ENCODE results near the gene NFIL3.

The NFIL3 gene

DNA sequence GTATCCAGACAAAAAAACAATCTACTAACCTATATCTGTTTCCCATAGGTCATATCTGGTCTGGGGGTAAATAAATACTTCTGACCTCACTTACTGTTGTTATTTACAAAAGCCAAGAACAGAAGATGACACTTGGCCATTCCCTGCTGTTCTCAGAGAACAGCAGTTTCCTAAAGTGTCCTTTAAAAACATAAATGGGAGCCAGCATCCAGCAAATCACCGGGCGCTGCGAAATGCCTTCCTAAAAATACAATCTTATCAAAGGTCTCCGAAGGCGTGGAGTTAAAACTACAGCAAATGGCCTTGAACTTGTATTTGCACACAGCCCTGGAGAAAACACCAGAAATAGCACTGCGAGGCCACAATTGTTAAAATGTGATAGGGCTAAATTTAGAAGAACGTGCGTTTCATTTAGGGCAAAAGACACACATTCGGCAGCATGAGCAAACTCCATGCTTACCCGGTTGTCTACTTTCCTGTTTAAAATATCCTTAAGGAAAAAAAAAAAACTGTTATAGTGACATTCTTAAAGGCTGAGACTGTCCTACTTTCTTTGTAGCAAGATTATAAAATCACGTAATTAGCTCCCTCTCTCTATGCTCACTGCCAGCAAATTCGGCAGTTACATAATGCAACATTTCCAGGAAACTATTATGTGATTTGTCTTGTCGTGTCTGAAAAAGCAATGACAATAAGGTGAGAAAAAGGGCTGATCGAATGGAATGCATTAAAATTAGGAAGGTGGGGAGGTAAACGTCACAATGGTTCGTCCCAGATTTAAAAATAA, 1.5 kb downstream of the NFIL3 start:
- DNase-seq: no peak

DNA sequence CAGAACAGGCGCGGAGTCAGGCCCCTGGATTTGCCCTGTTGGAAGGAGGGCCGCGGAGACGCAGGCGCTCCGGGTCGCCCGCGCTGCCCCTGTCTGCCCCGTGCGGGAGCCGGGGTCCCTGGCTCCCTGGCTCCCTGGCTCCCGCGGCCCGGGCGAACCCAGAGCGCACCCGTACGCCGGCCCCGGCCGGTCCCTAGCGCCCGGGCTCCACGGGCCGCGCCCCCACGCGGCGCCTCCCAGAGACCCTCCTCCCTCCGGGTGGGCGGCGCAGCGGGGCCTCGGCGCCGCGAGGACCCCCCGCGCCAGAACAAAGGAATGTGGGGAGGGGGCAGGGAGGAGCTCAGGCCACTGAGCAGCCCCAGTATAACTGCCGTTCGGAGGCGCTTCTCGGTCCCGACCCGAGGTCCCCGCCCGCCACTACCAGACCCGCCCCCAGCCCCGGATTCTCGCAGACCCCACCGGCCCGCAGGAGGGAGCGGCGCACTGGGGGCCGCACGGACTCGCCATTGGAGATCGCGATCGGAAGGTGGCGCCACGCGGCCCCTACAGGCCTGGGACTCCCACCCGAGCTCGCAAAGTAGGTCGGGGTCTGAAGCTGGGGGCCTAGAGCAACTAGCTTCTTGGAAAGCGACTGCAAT, 2.4 kb downstream of the NFIL3 start:
- no peak for DNase-seq

DNA sequence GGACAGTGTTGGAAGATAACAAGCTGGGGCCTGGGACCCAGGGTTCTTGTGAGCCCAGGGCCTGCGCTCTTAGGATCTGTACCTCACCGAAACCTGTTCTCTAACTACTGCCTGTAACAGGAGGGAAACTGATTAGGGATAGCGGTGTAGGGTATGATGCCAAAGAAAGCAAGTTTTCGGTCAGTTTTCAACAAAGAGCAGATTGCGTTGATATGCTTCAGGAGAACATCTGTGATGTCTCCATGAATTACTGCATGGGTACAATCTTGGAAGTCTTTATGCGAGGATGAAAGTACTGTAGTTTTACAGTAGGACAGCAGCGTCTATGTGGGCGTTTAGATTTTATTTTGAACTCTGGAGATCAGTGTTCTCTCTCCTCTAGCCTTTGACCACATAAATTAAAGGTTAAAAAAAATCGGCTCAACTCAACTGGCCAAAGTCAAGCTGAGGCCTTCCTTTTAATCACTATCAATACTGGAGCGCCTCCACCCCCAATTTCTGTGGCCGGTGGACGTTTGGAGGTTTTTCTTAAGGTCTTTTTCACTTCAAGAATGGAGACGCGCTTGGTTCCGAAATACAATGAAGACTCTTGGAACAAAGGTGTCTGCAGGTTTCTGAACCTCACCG, 3.0 kb downstream of the NFIL3 start:
- DNase-seq: no peak

DNA sequence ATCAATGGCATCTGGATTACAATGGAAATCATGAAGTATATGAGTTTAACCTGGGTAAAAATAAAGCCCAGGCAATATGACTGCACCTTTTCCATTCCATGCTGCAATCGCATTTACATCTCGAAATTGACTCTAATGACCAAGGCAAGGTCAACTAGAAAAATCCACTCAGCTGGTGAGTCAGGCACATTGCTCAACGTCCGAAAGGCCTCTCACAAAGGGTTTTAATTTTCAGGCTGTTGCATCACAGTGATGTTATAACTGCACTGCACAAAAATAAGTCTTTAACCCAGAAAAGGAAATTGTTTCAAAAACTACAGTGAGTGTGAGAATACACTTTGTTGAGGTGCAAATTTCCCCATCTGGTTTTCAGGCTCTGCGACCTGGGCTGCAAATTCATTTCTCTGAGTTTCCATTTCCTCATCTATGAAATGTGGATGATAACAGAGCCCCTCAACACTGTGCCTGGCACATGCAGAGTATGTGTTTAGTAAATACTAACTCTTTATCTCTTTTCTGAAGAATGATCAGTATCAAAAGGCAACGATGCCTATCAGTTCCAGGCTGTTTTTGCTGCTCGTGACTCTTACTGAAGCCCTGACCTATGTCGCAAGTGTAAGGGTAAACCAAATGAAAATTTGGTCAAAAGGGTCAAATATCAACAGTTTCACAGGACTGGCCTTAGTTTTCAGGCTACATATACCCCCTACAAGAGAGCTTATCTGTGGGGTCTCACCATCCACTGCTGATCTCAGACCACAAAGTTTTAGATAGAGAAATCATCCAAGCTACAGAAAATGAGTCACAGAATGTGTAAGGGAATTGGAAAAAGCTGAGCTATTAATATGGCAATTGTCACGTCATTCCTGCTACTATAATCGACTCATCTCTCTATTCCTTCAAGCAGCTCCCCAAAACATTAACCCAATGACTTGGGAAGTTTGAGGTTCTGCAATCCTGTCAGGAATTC, 4.1 kb downstream of the NFIL3 start:
- no peak for DNase-seq

DNA sequence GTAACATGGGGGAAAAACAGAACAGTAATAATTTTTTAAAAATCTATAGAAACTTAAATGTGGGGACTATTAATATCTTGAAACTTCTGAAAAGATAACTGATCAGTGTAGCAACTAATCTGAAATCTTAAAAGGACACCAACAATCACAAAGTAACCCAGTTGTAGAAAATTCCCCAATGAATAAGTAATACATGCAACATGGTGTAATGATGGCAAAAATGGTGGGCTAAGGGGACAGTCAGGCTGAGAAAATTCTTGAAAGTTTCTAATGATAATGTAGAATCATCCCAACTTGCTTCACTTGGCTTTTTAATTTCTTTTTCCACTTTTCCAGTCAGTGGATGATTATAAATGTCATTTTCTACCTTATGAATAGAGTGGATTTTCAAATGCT, 5.4 kb downstream of the NFIL3 start:
- DNase-seq: no peak

DNA sequence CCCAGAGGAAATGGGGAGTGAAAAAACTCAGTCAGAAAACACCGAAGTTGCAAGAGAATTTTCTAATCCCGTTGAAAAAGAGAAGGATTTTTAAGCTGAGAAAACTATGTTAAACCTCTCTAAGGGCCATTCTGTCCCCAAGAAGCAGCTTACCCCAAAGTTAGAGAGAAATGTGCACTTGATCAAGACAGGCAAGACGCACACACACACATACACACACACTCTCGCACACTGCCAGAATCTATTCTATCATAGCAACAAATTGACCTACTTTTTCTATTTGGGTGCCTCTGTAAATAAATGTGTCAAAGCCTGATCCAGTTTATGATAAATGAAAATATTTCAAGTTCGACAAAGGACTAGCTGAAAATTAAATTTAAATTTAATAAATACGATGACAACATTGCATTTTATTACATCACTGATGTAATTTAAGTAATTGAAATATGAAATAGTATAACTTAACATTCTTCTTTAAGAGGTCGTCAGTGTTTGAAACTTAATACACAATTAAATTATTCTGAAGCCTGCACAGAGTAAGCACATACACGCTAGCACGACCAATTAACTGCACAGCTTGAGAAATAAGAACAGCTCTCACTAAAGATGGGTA, 5.9 kb downstream of the NFIL3 start:
- no peak for DNase-seq

DNA sequence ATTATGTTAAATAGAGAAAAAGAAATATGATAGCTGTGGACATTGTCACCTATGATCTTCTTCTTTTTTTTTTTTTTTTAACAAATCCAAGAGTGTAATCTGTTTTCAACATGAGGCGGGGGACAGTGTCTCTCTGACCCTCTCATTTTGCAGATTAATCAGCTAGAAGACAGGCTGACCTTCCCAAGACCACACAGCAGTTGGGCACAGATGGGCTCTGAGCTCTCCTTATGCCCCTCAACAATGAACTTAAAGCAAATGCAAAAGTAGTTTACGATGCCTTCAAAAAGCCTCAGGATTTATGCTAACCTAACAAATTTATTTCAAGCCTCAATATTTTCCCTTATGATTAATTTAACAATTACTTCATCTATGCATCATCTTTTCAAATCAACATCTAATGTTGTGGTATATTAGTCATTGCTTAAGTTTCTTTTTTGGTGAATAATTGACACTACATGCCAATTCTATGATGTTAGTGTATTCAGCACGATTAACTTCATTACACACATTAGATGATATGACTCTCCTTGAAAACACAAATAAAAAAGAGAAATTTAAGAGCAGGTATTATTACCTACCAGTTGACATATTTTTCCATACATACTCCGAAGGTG, 7.4 kb downstream of the NFIL3 start:
- no peak for DNase-seq

DNA sequence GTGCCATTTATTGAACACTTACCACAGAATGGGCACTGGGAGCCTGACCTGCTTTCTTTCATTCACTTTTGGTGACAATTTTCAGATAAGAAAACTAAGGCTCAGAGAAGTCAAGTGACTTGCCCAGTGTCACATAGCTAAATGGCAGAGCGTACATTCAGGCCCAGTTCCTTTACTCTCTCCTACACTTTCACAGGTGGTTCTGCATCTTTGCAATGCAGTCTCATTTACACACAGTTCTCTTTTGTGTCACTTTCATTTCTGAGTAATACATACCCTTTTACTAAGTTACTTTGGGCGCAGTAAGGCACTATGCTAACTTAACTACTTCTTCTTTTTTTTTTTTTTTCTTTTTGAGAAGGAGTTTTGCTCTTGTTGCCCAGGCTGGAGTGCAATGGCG, 8.3 kb downstream of the NFIL3 start:
- no peak for DNase-seq

DNA sequence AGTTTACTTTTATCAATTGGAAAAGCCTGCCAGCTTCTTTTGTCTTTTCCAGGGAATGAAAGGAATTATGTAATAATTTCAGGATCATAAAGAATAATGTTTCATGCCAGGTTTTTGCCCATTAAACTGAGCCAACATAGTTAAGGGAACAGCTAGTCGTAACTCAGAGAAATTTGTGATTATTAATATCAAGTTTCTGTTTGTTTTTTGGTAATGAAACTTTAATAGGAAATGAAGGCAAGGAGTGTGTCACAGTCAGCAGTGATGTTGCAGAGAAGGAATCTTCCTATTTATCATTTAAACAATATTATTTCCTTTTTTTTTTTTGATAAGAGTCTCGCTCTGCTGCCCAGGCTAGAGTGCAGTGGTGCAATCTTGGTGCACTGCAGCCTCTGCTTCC, 10.7 kb downstream of the NFIL3 start:
- DNase-seq: no peak

DNA sequence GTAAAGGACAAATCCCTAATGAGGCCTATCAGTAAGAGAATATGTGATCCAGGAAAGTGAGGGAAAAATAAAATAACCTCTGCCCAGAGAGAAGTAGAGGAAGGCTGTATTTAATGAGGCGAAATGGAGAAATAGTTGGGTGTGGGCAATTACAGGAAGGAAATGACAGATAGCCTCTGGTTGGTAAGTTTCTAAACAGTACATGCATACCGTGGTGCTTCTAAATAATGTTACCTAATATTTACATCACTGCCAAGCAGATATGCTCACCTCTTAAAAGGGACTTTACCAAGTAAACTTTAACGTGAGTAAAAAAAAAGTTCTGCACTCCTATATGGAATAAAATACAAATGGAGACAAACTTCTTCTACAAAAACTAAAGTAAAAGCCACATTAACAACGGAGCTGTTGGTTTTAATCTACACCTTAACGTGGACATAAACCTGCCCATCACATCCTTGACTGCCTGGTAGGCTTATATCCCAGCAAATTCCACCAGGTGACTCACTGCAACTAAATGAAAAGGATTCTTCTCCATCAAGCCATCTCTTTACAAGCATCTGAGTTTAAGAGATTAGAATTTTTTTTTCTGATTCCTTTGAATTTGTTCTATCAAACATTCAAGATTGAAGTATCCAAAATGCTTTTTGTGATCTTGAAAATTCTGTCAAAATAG, 12.4 kb downstream of the NFIL3 start:
- DNase-seq: no peak

DNA sequence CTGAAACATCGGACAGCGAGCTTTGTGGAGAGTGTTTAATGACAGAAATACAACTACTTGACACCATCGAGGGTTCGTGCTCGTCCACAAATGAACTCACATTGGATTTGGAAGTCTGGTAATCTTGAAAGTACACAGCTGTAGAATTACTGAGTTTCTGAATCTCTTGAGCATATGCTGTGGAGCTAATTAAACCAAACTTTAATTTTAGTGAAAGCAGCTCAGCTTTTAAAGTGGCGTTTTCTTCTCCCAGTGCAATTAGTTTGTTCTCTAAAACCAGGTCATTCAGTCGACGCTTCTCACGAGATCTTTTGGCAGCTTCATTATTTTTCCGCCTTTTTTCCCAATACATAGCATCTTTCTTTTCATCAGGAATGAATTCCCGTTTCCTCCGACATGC, 13.5 kb downstream of the NFIL3 start:
- no peak for DNase-seq

DNA sequence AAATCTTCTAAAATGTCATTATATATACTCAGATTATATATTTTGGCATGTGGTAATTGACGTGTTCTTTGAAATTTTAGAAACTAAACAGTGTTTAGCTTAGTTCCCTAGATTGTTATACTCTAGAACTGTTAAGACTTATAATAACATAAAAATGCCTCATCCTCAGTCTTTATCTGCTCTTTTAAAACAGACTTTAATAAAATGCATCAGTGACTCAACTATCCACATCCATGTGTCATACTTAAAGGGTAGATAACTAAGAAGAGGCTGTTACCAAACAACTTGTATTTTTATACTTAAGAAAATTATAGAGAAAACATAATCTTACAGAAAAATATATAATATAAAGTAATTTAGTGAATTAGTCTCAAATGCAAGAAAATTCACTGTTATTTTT, 15.2 kb downstream of the NFIL3 start:
- DNase-seq: no peak

DNA sequence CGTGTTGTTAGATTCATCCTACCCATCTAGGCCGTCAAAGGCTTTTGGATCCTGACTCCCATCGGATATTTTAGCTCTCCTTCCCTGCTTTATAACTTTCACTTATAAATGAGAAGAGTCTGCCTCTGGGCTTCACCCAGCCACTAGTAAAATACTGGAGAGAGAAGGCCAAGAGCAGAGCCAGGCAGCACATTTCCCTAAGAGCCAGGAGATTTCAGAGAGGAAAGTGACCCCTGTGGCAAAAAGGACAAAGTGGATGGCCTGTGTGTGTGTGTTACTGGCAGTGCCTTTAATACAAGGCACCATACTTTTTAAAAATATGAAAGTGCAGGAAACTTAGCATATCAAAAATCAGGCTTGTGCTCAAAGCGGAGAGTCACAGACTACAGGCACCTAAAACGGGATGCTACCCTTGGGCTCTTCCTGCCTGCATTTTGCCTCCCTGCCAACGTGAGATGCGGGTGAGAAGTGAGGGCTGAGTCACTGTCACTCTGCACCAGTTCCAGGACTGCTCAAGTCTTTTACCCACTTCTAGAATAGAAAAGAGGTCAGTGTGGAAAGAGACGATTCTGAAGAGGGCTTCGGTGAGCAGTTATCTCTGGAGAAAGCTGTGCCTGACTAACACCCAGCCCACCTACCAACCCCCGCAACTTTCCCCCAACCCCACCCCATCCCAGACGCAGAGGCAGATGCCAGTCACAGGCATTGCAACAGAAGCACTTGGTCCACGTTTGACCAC, 15.9 kb downstream of the NFIL3 start:
- DNase-seq: no peak

DNA sequence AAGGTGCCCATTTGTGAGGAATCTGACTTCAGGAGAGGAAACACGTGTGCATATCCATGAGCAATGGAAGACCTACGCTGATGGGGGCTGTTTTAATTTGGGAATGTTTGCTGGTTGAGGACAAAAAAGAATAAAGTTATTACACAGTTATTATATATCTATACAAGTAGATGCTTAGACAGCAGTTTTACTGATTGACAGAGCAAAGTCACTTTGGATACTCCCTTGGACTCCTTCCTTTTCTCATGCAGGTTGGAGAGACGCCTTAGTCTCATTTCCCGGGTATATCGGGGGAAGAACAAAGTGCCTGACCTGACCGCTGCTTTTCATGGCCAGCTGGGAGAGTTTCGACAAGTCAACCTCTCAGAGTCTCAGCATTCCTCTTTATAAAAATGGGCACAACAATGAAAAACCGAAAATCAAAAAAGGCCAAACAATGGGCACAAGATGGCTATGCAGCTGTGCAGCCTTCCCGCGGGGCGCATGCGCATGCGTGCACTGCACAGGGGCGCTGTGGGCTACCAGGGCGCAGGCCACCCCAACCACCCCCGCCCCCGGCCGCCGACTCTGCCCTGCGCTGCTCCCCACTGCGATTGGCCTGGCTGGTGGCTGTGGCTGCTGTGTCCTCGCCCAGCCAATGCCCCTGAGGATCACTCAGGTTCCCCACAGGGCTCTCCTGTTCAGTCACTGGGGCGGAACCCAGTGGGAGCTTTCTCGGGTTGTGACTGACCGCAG, 18.1 kb downstream of the NFIL3 start:
- DNase-seq: no peak

DNA sequence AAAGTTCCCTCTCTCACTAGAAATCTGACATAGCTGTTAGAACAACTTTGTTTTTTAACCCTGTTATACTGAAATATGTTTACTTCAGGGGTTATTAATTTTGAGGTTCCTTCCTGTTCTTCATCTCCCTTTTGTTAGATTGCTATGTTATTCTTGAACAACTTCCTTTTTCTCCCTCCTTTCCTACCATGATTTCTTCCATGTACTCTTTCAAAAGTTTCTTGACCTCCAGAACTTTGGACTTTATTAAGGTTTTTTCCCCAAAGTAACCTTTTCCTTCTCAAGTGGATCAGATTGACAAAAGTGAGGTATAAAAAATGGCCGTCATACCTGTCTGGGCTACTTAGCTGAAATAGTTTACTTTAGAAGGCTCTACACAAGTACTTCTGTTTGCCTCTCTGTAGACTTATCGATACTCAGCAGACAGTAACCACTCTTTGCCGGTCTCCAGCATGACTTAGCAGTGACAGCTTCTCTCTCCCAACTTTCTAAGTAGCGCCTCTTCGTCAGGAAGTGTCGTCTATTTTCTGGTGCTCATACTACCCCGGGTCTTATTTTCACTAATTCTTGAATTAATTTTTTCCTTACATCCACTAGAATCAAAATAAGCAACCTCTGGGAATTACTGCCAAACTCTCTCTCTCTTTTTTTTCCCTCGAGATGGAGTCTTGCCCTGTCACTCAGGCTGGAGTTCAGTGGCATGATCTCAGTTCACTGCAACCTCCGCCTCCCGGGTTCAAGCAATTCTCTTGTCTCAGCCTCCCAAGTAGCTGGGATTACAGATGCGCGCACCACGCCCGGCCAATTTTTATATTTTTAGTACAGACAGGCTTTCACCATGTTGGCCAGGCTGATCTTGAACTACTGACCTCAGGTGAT, 19.7 kb downstream of the NFIL3 start:
- DNase-seq: no peak

DNA sequence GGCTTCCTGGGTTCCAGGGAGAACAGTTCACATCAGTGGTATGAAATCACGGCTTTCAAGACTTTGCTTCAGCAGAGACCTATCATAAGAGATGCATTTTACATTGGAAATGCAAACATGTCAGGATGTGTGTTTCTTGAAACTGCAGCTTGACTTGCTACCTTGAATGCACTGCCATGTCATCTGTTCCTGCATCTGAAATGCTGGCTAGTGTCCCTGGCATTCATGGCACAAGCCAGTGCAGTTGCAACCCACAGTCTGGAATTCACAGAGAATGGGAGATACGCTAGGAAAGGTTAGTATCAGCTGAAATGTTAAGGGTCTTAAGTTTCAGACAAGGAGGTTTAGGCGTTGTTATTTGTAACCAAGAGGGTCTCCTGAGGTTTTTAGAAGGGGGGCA, 24.7 kb downstream of the NFIL3 start:
- DNase-seq: no peak

DNA sequence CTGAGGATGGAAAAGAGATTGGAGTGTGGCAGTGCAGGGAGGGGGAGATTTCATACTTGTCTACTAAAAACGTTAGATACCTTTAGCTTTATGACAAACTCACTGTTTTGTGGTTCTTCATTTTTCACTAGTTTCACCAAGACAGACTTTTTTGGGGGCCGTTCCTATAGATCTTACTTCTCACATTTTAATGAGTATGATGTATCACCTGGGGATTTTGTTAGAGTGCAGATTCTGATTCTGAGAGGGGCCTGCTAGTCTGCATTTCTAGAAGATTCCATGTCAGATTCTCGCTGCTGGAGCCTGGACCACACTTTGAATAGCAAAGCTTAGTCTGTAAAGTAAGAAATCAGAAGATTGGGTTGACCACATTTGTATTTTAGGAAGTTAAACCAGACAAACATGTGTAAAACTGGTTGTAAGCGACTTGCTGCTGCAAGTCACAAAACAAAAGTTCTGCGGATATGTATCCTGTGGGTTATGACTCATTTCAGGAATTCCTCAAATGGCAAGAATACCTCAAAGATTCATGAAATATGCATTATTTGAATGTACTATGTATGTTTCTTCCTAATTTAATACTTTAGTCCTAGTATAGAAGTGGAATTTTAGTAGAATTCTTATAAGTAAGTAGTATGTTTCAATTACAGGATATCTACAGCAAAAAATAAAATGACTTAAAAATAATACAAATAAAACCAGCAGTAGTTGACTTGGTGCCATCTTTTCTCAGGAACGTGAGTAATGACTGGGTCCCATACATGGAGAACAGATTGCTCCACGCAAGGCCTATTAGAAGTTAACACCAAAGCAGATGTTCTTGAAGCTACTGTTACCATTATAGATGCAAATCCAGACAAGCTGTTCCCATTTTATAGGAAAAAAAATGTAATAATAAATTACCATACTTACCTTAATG, 27.8 kb downstream of the NFIL3 start:
- DNase-seq: no peak

DNA sequence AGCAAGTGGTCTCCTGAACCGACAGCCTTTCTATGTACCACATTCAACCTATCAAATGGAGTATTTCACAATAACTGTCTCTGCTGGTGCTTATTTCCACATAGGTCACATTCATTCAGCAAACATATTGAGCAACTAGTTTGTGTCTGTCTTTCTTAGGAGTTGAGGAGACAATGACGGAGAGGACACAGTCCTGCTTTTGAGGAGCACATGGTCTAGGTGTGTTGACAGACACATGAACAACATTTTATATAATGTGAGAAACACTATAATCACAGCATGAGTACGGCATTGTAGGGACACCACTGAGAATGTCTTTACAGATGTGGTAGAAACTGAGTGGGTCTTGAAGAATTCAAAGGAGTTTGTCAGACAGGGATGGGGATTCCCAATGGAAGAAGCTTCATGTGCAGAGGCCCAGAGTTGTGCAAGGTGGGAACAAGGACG, 28.5 kb downstream of the NFIL3 start:
- DNase-seq: no peak

Data from NCI-H2107 (cell line).